VCaP (cell line): ENCODE results near the gene MB.

Experiments used
- H3K27ac ChIP-seq: fragments of 450-650 bp; 2 replicates; pipeline ENCODE4 v1.5.1; 2017
- TF ChIP-seq, protein P1 (sequence below): fragments of 450-650 bp; conservative IDR thresholded peaks from 2 replicates; pipeline ENCODE4 v1.5.1; 2017; ENCODE audit warnings: mild to moderate bottlenecking, moderate library complexity

MB gene

DNA sequence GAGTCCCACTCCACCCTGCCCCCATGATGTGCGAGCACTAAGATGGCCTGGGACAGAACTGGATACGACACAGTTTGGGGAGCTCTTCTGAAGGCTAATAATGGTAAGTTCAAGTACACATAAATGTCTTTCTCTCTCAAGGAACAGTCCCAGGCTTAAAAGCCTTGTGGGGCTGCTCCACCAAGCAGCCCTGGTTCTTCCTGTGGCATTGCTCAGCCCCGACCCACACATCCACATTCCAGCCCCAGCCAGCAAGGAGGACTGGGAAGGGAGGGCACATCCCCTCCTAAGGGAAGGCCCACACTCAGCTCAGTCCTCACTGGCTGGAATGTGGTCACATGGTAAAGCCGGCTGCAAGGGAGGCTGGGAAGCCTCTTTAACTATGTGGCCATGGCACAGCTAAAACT, 13.3 kb upstream of the MB start:
- H3K27ac ChIP-seq: no peak overlapping the region
- TF ChIP-seq, protein P1, sequence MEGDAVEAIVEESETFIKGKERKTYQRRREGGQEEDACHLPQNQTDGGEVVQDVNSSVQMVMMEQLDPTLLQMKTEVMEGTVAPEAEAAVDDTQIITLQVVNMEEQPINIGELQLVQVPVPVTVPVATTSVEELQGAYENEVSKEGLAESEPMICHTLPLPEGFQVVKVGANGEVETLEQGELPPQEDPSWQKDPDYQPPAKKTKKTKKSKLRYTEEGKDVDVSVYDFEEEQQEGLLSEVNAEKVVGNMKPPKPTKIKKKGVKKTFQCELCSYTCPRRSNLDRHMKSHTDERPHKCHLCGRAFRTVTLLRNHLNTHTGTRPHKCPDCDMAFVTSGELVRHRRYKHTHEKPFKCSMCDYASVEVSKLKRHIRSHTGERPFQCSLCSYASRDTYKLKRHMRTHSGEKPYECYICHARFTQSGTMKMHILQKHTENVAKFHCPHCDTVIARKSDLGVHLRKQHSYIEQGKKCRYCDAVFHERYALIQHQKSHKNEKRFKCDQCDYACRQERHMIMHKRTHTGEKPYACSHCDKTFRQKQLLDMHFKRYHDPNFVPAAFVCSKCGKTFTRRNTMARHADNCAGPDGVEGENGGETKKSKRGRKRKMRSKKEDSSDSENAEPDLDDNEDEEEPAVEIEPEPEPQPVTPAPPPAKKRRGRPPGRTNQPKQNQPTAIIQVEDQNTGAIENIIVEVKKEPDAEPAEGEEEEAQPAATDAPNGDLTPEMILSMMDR: no peak

DNA sequence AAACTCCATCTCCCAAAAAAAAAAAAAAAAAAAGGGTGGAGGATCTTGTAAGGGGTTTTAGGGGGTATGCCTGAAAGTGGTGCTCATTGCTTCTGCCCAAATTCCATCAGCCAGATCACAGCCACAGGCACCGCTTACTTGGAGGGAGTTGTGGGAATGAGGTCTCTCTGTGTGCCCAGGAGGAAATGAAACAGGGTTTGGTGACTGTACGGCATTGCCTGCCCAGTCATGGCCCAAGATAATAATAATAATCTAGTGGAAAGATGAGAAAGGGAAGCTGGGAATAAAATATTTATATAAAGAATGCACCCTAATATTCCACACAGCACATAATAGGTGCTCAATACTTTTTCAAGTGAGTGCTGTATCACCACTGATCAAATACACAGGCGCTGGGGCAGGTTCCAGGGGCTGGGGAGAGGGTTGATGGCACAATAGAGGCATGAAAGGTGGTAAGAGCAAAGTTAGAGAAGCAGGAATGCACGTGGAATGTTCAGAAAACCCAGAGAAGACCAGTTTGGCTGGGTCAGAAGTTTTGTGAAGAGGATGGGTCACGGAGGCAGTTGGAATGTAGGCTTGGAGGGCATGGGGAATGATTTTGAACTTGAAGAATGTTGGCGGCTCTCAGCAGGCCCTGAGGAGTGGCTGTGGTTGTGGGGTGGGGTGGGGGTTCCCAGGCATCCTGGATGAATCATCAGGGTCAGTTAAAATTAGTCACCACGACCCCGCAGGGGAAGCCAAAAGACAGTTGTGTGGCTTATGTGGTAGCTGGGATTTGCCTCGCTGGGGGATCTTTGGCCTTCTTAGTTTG, 12.5 kb upstream of the MB start:
- H3K27ac ChIP-seq: no peak overlapping the region
- TF ChIP-seq, protein P1: no peak

DNA sequence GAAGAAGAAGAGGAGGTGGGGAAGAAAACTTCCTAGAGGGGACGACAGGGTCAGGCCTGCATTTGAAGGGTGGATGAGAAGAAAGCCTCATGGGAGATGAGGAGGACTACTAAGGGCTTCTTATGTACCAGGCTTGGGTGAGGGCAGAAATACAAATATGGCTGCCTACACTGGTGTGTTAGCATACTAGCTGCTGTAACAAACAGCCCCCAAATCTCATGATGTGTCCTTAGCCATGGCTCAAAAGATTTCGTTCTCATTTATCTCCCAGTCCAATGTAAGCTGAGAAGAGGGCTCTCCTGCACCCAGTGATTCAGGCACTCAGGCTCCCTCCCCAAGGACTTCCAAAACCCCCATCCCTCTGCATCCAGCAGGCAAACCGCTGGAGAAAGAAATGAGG, 11.6 kb upstream of the MB start:
- TF ChIP-seq, protein P1: no peak
- H3K27ac ChIP-seq: no peak overlapping the region

DNA sequence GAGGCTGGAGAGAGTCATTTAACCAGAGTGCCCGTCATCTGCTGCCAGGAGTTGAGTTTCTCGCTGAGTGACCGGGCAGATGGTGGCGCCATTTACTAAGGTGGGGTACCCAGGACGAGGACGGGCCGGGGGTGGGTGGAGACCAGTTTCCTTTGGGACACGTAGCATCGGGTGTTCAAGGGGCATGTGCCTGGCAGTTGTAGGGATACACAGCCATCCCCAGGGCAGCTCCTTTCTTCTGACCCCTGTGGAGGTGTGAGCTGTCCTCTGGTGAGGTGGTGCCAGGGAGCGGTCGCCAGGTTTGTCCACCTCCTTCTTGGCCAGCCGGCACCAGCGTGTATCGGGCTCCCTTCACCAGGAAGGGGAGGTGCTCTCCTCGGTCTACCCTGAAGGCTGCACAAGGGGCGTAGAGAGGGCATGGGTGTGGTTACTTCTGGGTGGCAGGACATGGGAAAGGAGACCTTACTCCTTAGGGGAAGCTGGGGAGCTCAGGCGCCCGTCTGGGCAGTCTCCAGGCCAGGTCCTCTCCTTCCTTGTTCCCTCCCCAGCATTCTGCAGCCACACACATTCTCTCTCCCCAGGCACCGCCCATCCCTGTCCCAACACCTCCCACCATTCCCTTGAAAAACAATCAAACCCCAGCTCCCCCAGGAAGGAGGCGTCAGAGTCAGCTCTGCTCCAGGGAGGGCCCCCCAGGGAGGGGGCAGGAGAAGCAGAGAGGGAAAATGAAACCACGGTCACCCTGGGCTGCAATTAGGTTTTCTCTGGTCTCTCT, 10.3 kb upstream of the MB start:
- peak overlapping the region; percentile 82 for H3K27ac ChIP-seq
- TF ChIP-seq, protein P1: peak; percentile 84

DNA sequence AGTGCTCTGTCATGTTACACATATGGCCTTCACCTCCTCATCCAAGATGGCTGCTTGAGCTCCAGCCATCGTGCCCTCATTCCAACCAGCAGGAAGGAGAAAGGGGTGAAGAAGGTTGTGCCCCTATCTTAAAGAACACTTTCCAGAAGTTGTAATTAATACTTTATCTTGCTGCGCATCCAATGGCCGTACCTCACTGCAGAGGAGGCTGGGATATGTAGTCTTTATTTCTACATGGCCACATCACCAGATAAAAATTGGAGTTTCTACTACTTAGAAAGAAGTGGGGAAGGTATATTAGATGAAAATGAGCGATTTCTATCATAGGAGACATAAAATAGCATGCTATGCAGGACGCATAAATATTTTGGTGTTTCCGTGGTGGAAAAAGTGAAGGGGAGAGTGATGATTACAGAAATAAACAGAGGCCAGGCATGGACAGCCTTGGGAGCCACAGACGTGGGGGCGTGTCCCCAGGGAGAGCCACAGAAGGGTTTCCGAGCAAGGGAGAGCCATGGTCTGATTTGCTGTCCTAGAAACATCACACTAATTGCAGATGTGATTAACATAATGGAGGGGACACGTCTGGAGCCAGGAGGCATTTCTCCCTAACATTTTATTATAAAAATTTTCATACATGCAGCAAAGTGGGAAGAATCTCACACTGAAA, 8.8 kb upstream of the MB start:
- H3K27ac ChIP-seq: no peak overlapping the region

DNA sequence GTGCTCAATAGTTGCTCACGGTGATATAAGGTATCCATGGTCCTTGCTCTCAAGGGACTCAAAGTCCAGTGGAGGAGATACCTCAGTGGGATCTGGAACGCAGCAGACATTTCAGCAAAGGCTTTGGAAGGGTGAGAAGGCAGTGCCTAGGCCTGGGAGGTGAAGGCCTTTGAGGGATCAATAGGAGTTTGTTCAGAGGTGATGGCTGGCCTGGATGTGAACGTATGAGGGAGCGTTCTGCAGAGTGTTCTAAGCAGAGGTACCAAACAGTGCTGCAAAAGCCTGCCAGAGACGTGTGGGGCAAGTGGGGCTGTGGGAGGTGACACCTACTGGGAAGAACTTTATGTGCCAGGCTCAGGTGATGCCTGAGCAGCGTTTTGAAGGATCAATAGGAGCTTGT, 7.4 kb upstream of the MB start:
- H3K27ac ChIP-seq: no peak overlapping the region

More for the DNA sequence above, 8.8 kb upstream of the MB start:
- TF ChIP-seq, protein P1: no peak

DNA sequence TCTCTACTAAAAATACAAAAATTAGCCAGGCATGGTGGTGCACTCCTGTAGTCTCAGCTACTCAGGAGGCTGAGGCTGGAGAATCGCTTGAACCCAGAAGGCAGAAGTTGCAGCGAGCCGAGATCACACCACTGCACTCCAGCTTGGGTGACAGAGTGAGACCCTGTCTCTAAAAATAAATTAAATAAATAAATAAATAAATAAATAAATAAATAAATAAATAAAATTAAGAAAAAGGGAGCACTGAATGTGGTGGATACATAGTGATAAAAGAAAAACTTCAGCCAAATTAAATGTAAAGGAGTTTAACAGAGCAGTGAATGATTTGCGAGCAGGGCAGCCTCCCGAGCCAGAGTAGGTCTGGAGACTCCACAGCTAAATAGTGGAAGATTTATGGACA, 6.8 kb upstream of the MB start:
- peak overlapping the region; percentile 96; the same call in 1 of the 2 replicates for H3K27ac ChIP-seq

More for the DNA sequence above, 7.4 kb upstream of the MB start:
- TF ChIP-seq, protein P1: no peak
